Measurements from ENCODE around the gene LAMC2.
"Not testable (repeated sequence)": the region's sequence is repeated elsewhere in the genome, so short reads cannot be mapped to it uniquely, and the experiment has no call there.

The LAMC2 gene

GRCh38 chr1:183263886-183264602, 78.0 kb downstream of the LAMC2 start:
- DNase-seq (ENCODE audit: low read depth) = no peak
- no peak for TF ChIP-seq CTCF (conservative IDR thresholded peaks at IDR 0.05; ENCODE audit: low read length)
- H3K4me3 ChIP-seq (ENCODE audit: low read length) = no peak overlapping the region

DNA sequence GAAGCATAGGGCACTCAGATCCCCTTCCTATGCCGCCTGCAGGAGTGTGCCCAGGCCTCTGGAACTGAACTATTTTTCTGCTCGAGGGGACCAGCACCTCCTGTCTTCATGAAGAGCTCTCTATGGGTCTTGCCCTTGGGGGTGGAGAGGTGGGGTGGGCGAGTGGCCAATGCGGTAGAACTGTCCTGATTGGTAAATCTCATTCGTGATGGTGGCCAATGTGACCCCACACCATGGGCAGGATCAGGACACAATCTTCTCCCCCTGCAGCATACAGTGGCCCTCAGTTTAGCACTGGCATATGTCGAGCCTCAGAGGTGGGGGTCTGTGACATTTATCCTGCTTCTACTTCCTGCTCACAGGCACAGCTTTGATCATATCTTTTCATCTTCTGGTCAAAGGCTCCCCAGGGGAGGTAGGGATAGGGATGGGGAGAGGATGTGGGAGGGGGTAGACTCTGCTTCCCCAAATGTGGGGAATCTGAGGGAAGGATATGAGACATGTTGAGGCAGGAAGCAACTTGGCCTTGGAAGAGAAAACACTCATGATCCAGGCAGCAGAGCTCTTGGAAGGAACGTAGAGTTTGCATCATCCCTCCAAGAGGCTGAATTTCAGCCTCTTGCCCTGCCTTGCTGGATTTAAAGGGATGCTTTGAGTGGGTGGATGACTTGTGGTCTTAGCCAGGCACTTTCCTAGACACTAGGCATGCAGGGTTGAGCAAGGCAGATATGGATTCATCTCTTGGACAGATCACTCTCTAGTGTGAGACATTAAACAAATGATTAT, 81.8 kb downstream of the LAMC2 start:
- H3K4me3 ChIP-seq (ENCODE audit: low read length) = no peak overlapping the region
- TF ChIP-seq CTCF (conservative IDR thresholded peaks at IDR 0.05; ENCODE audit: low read length) = 0 out of 2 replicates have a peak, but pooled peaks have one; percentile 3
- peak; percentile 99 for DNase-seq (ENCODE audit: low read depth)

GRCh38 chr1:183270541-183271141, 84.6 kb downstream of the LAMC2 start:
- DNase-seq (ENCODE audit: low read depth) = peak; percentile 94
- H3K4me3 ChIP-seq (ENCODE audit: low read length) = no peak overlapping the region
- no peak for TF ChIP-seq CTCF (conservative IDR thresholded peaks at IDR 0.05; ENCODE audit: low read length)

DNA sequence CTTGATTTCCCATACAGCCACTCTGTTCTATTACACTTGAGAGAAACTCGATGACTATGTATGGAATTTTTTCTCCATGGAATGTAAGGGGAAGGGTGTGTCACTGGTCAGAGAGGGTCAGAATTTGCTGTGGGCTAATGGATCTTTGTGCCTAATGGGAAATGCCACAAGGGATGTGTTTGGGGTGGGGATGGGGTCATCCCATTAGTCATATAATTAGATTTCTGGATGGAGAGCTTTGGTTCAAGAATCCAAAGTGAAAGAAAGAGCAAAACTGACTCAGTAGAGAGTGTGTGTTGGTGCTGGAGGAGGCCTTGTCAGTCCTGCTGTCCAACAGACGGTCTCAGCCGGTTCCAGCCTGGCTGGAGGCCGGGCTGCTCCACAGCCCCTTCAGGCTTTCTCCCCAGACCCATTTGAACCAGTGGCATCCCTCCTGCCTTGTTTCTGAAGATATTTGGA, 86.4 kb downstream of the LAMC2 start:
- peak; percentile 98 for DNase-seq (ENCODE audit: low read depth)

GRCh38 chr1:183273300-183273699, 87.2 kb downstream of the LAMC2 start:
- no peak for TF ChIP-seq CTCF (conservative IDR thresholded peaks at IDR 0.05; ENCODE audit: low read length)
- no peak overlapping the region for H3K4me3 ChIP-seq (ENCODE audit: low read length)
- DNase-seq (ENCODE audit: low read depth) = peak; percentile 73

More for the DNA sequence above, 86.4 kb downstream of the LAMC2 start:
- H3K4me3 ChIP-seq (ENCODE audit: low read length) = no peak overlapping the region
- TF ChIP-seq CTCF (conservative IDR thresholded peaks at IDR 0.05; ENCODE audit: low read length) = no peak

DNA sequence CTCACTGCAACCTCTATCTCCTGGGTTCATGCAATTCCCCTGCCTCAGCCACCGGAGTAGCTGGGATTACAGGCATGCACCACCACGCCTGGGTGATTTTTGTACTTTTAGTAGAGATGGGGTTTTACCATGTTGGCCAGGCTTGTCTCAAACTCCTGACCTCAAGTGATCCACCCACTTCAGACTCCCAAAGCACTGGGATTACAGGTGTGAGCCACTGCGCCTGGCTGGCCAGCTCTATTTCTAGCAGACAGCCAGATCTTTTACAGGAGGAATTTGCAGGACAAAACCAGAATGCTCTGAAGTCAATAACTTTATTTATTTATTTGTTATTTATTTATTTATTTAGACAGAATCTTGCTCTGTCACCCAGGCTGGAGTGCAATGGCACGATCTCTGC, 87.9 kb downstream of the LAMC2 start:
- H3K4me3 ChIP-seq (ENCODE audit: low read length) = not testable (repeated sequence)

GRCh38 chr1:183274836-183275235, 88.8 kb downstream of the LAMC2 start:
- DNase-seq (ENCODE audit: low read depth) = no peak
- TF ChIP-seq CTCF (conservative IDR thresholded peaks at IDR 0.05; ENCODE audit: low read length) = no peak
- H3K4me3 ChIP-seq (ENCODE audit: low read length) = no peak overlapping the region

More for the DNA sequence above, 87.9 kb downstream of the LAMC2 start:
- not testable (repeated sequence) for DNase-seq (ENCODE audit: low read depth)
